Adrenal gland (tissue), 12 donors: ENCODE results near the gene SORBS1. TPM values are rescaled to one million over a fixed set of nuclear protein-coding genes. Genes with fewer than 3 reads are reported as not detected.

ENCODE experiments used
- DNase-seq, 7 donors: peaks; one replicate each; pipeline ENCODE4 v3.0.0-alpha.2; 2019 to 2020
- H3K27ac ChIP-seq, 5 donors: fragments of 200-600 bp; sonication (generic) in 4 of 5; 1 replicate in 3 of 5; 2 replicates in 2 of 5; pipeline versions ENCODE4 v1.5.1 to v1.8.0; 2016 to 2020; ENCODE audit warnings: mild to moderate bottlenecking in 1 of 5
- H3K27me3 ChIP-seq: fragments of 200-600 bp; 2 replicates; pipeline ENCODE4 v1.8.0; 2021
- H3K36me3 ChIP-seq, 2 donors: fragments of 200-600 bp; replicated peaks in 1 of 2; 1 replicate in 1 of 2; 2 replicates in 1 of 2; pipeline versions ENCODE4 v1.5.1 to v1.8.0; 2018 to 2022
- H3K4me1 ChIP-seq, 2 donors: fragments of 200-600 bp; replicated peaks in 1 of 2; 1 replicate in 1 of 2; 2 replicates in 1 of 2; pipeline versions ENCODE4 v1.5.1 to v1.8.0; 2018 to 2021
- H3K4me3 ChIP-seq, 4 donors: fragments of 200-600 bp; sonication (generic) in 3 of 4; one replicate each; pipeline ENCODE4 v1.5.1; 2016 to 2018
- H3K9me3 ChIP-seq, 3 donors: fragments of 200-600 bp; sonication (generic) in 1 of 3; replicated peaks in 1 of 3; 1 replicate in 2 of 3; 2 replicates in 1 of 3; pipeline versions ENCODE4 v1.5.1 to v1.8.0; 2016 to 2021
- POLR2A ChIP-seq, 2 donors: fragments of 450-650 bp; IDR thresholded peaks; one replicate each; pipeline ENCODE4 v1.6.1; 2017; ENCODE audit warnings: antibody characterized with exemption in 2 of 2, mild to moderate bottlenecking in 2 of 2, moderate library complexity in 1 of 2
- WGBS, 4 donors: extraction: QIAGEN DNeasy Blood & Tissue Kit in 2 of 4; methylation state at CpG; one replicate each; pipeline versions ENCODE4 v1.1.5 to v1.1.7; 2013 to 2017; 5-methylcytosine and 5-hydroxymethylcytosine counted together
- intact Hi-C, 2 donors: fragments of 100-400 bp; cut with DNase I; formaldehyde crosslinking; loops; one replicate each; pipeline versions ENCODE4 v1.14.1 to v1.15.0; 2022 to 2023
- polyA plus RNA-seq, 3 donors: library from polyadenylated mRNA; stranded (reverse); fragments of 200-250 nt in 2 of 3; fragments of 350-450 nt in 1 of 3; fragmentation: Illumina TruSeq in 1 of 3; extraction: RNeasy Lipid Tissue Mini Kit (QIAGEN cat#74804) in 1 of 3; gene quantifications; one replicate each; pipeline ENCODE4 v1.2.3, GENCODE V29; 2013 to 2014
- total RNA-seq, 9 donors: library from RNA; depleted of rRNA in 4 of 9; stranded (reverse); fragments of >200 nt in 4 of 9; fragments of 120-200 nt in 1 of 9; fragmentation: NEBNext Ultra II Directional in 1 of 9; extraction: Animal tissue kit (Norgen Biotek cat#: 25700) in 1 of 9; gene quantifications; one replicate each; pipeline versions ENCODE4 v1.1.0 to v1.2.4, GENCODE V29; 2013 to 2023
- TF ChIP-seq, protein P1 (sequence below), 6 experiments: fragments of 450-650 bp in 4 of 6; fragments of 200-600 bp in 2 of 6; sonication (generic) in 1 of 6; IDR thresholded peaks; 1 replicate in 5 of 6; 2 replicates in 1 of 6; pipeline versions ENCODE4 v1.5.1 to v1.8.0; 2016 to 2021; ENCODE audit warnings: antibody characterized with exemption in 6 of 6, mild to moderate bottlenecking in 2 of 6, moderate library complexity in 1 of 6
- donor health status: healthy with polysubstance abuse.
- donor health status: Bipolar disorder and iron deficiency.
- donor health status: DM: yes; HTN: yes; CAD: no.
- donor health status: DM: no; HTN: no; CAD: no.
- donor health status: DM: no; HTN: no; CAD: no.
- donor health status: DM: yes; HTN: yes; CAD: no.

SORBS1 gene
- total and polyA plus RNA-seq, 12 donors, result 9.5 to 43.4 (median 19.0) TPM

DNA sequence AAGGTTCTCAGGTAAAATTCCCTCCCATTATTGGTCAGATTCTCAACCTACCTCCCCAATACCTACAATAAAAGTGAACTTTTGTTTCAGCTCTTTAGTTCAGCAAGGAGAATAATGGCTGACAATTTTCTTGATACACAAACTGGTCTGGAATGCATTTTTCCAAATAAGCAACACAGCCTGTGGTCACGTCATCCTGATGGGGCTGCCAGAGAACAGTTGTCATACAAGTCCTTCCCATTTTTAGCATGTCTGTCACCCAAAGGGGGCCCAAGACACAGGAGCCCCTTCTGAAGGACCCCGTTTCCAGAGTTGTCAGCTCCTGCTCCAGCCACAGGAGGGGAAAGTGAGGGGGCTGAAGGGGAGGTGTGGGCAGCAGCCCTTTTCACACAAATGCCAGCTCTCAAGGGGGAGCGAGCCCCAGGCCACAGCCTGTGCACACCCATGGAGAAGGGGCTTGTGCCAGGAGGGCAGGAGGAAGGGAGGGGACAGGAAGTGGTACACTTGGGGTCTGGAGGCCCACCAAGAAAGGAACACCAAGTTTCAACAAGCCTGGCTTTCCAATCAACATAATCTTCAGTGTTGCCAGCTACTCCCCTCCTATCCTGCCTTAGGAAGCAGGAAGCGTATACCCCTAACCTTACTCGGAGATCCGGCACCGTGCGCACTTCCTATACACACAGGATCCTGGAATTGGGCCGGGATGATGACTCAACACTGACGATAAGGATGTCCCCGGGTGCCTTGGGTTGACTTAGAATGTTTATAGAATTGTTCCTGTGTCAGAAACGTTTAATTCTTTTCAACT, 227.0 kb downstream of the SORBS1 start:
- Histone ChIP-seq H3K4me1 (no peaks in the 10 kb centered on the region), H3K36me3 (no peaks in the 10 kb centered on the region), H3K27me3 (no peaks in the 10 kb centered on the region), H3K9me3 (no peaks in the 10 kb centered on the region), H3K27ac (peak overlapping the region in 2 of 5 donors; percentile 62 to 75), H3K4me3 (no peak overlapping the region)
- 58 to 74% (median 69%) methylated on average over 9 to 12 of the region's 12 CpGs for WGBS, 4 donors
- DNase-seq, result peak in 6 of 7 donors; percentile 36 to 87 (median 58)
- intact Hi-C loops, result no loop called here
- TF ChIP-seq POLR2A (IDR thresholded peaks at IDR 0.05), result no peak
- TF ChIP-seq, protein P1, sequence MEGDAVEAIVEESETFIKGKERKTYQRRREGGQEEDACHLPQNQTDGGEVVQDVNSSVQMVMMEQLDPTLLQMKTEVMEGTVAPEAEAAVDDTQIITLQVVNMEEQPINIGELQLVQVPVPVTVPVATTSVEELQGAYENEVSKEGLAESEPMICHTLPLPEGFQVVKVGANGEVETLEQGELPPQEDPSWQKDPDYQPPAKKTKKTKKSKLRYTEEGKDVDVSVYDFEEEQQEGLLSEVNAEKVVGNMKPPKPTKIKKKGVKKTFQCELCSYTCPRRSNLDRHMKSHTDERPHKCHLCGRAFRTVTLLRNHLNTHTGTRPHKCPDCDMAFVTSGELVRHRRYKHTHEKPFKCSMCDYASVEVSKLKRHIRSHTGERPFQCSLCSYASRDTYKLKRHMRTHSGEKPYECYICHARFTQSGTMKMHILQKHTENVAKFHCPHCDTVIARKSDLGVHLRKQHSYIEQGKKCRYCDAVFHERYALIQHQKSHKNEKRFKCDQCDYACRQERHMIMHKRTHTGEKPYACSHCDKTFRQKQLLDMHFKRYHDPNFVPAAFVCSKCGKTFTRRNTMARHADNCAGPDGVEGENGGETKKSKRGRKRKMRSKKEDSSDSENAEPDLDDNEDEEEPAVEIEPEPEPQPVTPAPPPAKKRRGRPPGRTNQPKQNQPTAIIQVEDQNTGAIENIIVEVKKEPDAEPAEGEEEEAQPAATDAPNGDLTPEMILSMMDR (IDR thresholded peaks at IDR 0.05), result no peak

DNA sequence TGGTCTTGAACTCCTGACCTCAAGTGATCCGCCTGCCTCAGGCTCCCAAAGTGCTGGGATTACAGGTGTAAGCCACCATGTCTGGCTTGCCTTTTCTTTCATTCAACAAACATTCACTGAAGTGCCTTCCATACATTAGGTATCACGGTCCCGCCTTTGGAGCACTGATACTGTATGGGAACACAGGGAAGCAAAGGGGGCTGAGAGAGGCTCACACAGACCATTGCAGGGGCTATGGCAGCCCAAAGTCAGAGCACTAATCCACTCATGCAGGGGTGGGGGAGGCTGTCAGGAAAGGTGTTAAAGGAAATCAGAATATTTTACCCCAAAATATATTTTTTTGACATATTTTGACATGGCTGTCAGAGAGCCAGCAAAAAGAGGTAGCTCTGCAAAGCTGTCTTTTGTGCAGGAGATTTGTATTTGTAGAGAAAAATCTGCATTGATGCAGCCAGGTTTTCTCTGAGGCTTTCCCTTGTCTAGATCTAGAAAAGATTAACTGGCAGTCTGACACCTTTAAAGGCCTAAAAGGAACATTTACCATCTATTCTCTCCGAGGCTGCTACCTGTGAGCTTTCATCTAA, 228.4 kb downstream of the SORBS1 start:
- H3K9me3 ChIP-seq, result no peaks in the 10 kb centered on the region
- no peaks in the 10 kb centered on the region for H3K27me3 ChIP-seq
- no peak for DNase-seq
- TF ChIP-seq POLR2A (IDR thresholded peaks at IDR 0.05), result no peak
- TF ChIP-seq, protein P1 (IDR thresholded peaks at IDR 0.05), result no peak
- H3K4me1 ChIP-seq, result no peaks in the 10 kb centered on the region
- 94 to 96% (median 95%) methylated on average over 4 of the region's 4 CpGs for WGBS, 4 donors
- no peaks in the 10 kb centered on the region for H3K36me3 ChIP-seq
- intact Hi-C loops, result no loop called here
- H3K4me3 ChIP-seq, result no peak overlapping the region
- H3K27ac ChIP-seq, result no peak overlapping the region

- WGBS, 4 donors, result 70 to 91% (median 87%) methylated on average over 3 of the region's 3 CpGs
- no peaks in the 10 kb centered on the region for H3K36me3 ChIP-seq
- no peak for TF ChIP-seq POLR2A (IDR thresholded peaks at IDR 0.05)
- TF ChIP-seq, protein P1 (IDR thresholded peaks at IDR 0.05), result no peak
- no peaks in the 10 kb centered on the region for H3K9me3 ChIP-seq
- no peaks in the 10 kb centered on the region for H3K27me3 ChIP-seq
- H3K27ac ChIP-seq, result no peak overlapping the region
- H3K4me1 ChIP-seq, result no peaks in the 10 kb centered on the region
- no peak for DNase-seq
- intact Hi-C loops, result no loop called here
- H3K4me3 ChIP-seq, result no peak overlapping the region
Measured at GRCh38 chr10:95331596-95332130, 229.5 kb downstream of the SORBS1 start.

DNA sequence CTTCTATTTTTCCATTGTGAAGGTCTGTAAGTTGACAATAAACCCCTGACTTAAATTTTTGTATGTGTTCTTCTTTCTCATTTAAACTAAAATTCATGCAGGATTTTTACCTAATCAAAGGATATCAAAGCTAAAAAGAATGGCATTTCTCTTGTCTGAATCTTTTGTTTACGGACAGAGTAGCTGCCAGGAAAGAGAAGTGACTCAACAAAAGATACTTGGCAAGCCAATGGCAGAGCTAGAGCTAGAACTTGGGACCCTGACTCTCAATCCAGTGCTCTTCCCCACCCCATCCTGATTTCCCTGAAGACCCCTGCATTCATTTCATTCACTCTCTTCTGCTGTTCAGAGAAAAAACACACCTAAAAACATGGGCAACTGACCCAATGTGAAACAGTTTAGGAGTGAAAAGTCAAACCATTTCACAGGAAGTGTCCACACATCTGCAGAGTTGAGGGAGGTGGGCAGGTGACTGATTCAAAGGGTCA, 230.2 kb downstream of the SORBS1 start:
- Histone ChIP-seq H3K4me1 (no peaks in the 10 kb centered on the region), H3K9me3 (no peaks in the 10 kb centered on the region), H3K4me3 (no peak overlapping the region), H3K27ac (no peak overlapping the region), H3K27me3 (no peaks in the 10 kb centered on the region), H3K36me3 (no peaks in the 10 kb centered on the region)
- WGBS, 4 donors, result 85 to 100% (median 92%) methylated on average over 1 of the region's 1 CpG
- TF ChIP-seq, protein P1 (IDR thresholded peaks at IDR 0.05), result no peak
- TF ChIP-seq POLR2A (IDR thresholded peaks at IDR 0.05), result no peak
- no peak for DNase-seq
- intact Hi-C loops, result no loop called here
